K562 (cell line): ENCODE measurements around the gene ADAMTS15. TPM values are rescaled to one million over a fixed set of nuclear protein-coding genes. Genes with fewer than 3 reads are reported as not detected.

Experiments used
- ATAC-seq: fragments of 200-7000 bp; cut with Tn5 transposase; 3 replicates; pipeline ENCODE4 v1.9.1; 2020; ENCODE audit warnings: moderate library complexity
- BruUV-seq: library from RNA; stranded (reverse); fragments of 400-500 nt; replicated peaks from 2 replicates; lab custom pipeline; 2021; lab: Mats Ljungman, UMichigan
- CTCF ChIA-PET: fragments of 300-600 bp; formaldehyde crosslinking; extraction: SDS; loops from one replicate; lab custom pipeline; 2021; ENCODE audit warnings: low intra/inter-chr PET ratio; lab: Yijun Ruan, JAX
- POLR2A ChIA-PET: fragments of 300-600, 350-650 bp; sonication (Branson Sonifier 250); formaldehyde crosslinking; extraction: SDS; loops from one replicate; lab custom pipeline; 2021; ENCODE audit warnings: antibody characterized with exemption, inconsistent platforms; lab: Yijun Ruan, JAX
- DNase-seq, 4 experiments: peaks; one replicate each; pipeline versions ENCODE4 v3.0.0 to v3.0.0-alpha.2; 2011 to 2018; ENCODE audit warnings: low spot score in 3 of 4, mixed read lengths in 3 of 4; ENCODE audit errors: extremely low read depth in 1 of 4
- FAIRE-seq: peaks from 2 replicates; lab custom pipeline; 2011; peaks lifted over from hg19 to GRCh38; lab: Jason Lieb, UNC
- H2AFZ ChIP-seq: 2 replicates; pipeline ENCODE4 v1.6.0; 2011; ENCODE audit warnings: low read depth, low read length, control low read depth, inconsistent platforms
- H3K27ac ChIP-seq: fragments of 200-600 bp; 3 replicates; pipeline ENCODE4 v1.8.0; 2011; ENCODE audit warnings: low read depth, mild to moderate bottlenecking, control low read depth, inconsistent platforms, low read length, moderate library complexity, mixed read lengths; ENCODE audit errors: extremely low read depth
- H3K27me3 ChIP-seq, 2 experiments: fragments of 300-600 bp in 1 of 2; 2 replicates in 1 of 2; 3 replicates in 1 of 2; pipeline versions ENCODE4 v1.6.0 to v1.8.0; 2011; ENCODE audit warnings: inconsistent platforms in 2 of 2, low read length in 2 of 2, mild to moderate bottlenecking in 1 of 2, mixed read lengths in 1 of 2, moderate library complexity in 1 of 2; ENCODE audit not compliant: control insufficient read depth in 2 of 2, insufficient read depth in 2 of 2
- H3K36me3 ChIP-seq: fragments of 300-600 bp; 3 replicates; pipeline ENCODE4 v1.8.0; 2011; ENCODE audit warnings: mild to moderate bottlenecking, low read length, inconsistent platforms; ENCODE audit not compliant: control insufficient read depth, insufficient read depth
- H3K4me1 ChIP-seq, 2 experiments: fragments of 200-600 bp in 1 of 2; replicated peaks in 1 of 2; 2 replicates in 1 of 2; 3 replicates in 1 of 2; pipeline versions ENCODE4 v1.5.1 to v1.8.0; 2011; ENCODE audit warnings: inconsistent platforms in 2 of 2, low read length in 2 of 2, mild to moderate bottlenecking in 1 of 2, mixed read lengths in 1 of 2, moderate library complexity in 1 of 2; ENCODE audit not compliant: control insufficient read depth in 2 of 2, insufficient read depth in 2 of 2
- H3K4me2 ChIP-seq: 2 replicates; pipeline ENCODE4 v1.6.1; 2011; ENCODE audit warnings: low read length, control low read depth, inconsistent platforms, mixed read lengths; ENCODE audit not compliant: insufficient read depth
- H3K4me3 ChIP-seq: fragments of 200-600 bp; sonication (generic), shearing (Covaris generic); 2 replicates; pipeline ENCODE4 v1.5.1; 2016; ENCODE audit warnings: control low read depth, inconsistent platforms
- H3K79me2 ChIP-seq: fragments of 200-600 bp; 3 replicates; pipeline ENCODE4 v1.8.0; 2011; ENCODE audit warnings: low read length, inconsistent platforms; ENCODE audit not compliant: control insufficient read depth, insufficient read depth
- H3K9ac ChIP-seq, 2 experiments: 2 replicates each; pipeline versions ENCODE4 v1.6.0 to v1.6.1; 2011; ENCODE audit warnings: low read depth in 2 of 2, low read length in 2 of 2, control low read depth in 1 of 2, inconsistent platforms in 1 of 2, mild to moderate bottlenecking in 1 of 2, mixed read lengths in 1 of 2; ENCODE audit not compliant: insufficient read depth in 1 of 2
- H3K9me1 ChIP-seq: one replicate; pipeline ENCODE4 v1.6.0; 2011; ENCODE audit warnings: inconsistent platforms, mild to moderate bottlenecking, low read length, moderate library complexity; ENCODE audit not compliant: control insufficient read depth, insufficient read depth
- H3K9me3 ChIP-seq: replicated peaks from 2 replicates; pipeline ENCODE4 v1.5.1; 2011; ENCODE audit warnings: low read depth, low read length, inconsistent platforms; ENCODE audit not compliant: control insufficient read depth, insufficient read depth
- H4K20me1 ChIP-seq: replicated peaks from 2 replicates; pipeline ENCODE4 v1.6.1; 2011; ENCODE audit warnings: low read length, inconsistent platforms, mixed read lengths; ENCODE audit not compliant: control insufficient read depth, insufficient read depth
- ATF7 ChIP-seq: fragments of 450-650 bp; IDR thresholded peaks from 2 replicates; pipeline ENCODE4 v1.7.1; 2014; ENCODE audit warnings: mild to moderate bottlenecking, moderate library complexity
- CHD2 ChIP-seq: IDR thresholded peaks from 2 replicates; pipeline ENCODE4 v1.6.1; 2011; ENCODE audit warnings: low read depth, low read length
- ELF1 ChIP-seq: fragments of 200-800 bp; sonication (Bioruptor generic); IDR thresholded peaks from 2 replicates; pipeline ENCODE4 v1.6.1; 2016; ENCODE audit warnings: missing genetic modification characterization, missing compliant biosample characterization
- ESRRA ChIP-seq: fragments of 450-650 bp; IDR thresholded peaks from 2 replicates; pipeline ENCODE4 v1.6.1; 2014; ENCODE audit warnings: low read depth, mild to moderate bottlenecking, moderate library complexity, borderline replicate concordance
- MBD2 ChIP-seq: sonication (generic); IDR thresholded peaks from 2 replicates; pipeline ENCODE4 v1.6.1; 2016; ENCODE audit warnings: low read depth, borderline replicate concordance
- MCM3 ChIP-seq: fragments of 450-650 bp; IDR thresholded peaks from 2 replicates; pipeline ENCODE4 v1.6.1; 2016
- MLX ChIP-seq, 2 experiments: fragments of 450-650 bp in 1 of 2; sonication (generic) in 1 of 2; formaldehyde crosslinking; conservative IDR thresholded peaks; 2 replicates each; pipeline versions ENCODE4 v1.4.0 to v1.8.1; 2020 to 2022; ENCODE audit warnings: mild to moderate bottlenecking in 1 of 2, missing genetic modification reagents in 1 of 2
- RAD51 ChIP-seq: fragments of 450-650 bp; IDR thresholded peaks from 2 replicates; pipeline ENCODE4 v1.7.1; 2016; ENCODE audit warnings: low read depth, mild to moderate bottlenecking, borderline replicate concordance
- SMC3 ChIP-seq: conservative IDR thresholded peaks from 2 replicates; pipeline ENCODE4 v1.6.1; 2011; ENCODE audit warnings: low read depth, low read length, improper control_type of control experiment; ENCODE audit not compliant: insufficient read depth
- SOX6 ChIP-seq: fragments of 450-650 bp; IDR thresholded peaks from 2 replicates; pipeline ENCODE4 v1.6.1; 2014; ENCODE audit warnings: mild to moderate bottlenecking
- STAT6 ChIP-seq: sonication (generic); formaldehyde crosslinking; IDR thresholded peaks from 2 replicates; pipeline ENCODE4 v1.8.1; 2023; ENCODE audit warnings: mild to moderate bottlenecking, missing genetic modification reagents
- TAF15 ChIP-seq: fragments of 200-400 bp; formaldehyde crosslinking; IDR thresholded peaks from 2 replicates; pipeline ENCODE4 v1.6.1; 2017; ENCODE audit warnings: mild to moderate bottlenecking, low read depth, low read length, moderate library complexity
- TRIM24 ChIP-seq, 2 experiments: fragments of 450-650 bp; IDR thresholded peaks; 2 replicates each; pipeline ENCODE4 v1.6.1; 2016
- ZNF146 ChIP-seq: IDR thresholded peaks from one replicate; pipeline ENCODE4 v1.6.1; 2018; ENCODE audit warnings: missing compliant biosample characterization; ENCODE audit not compliant: unreplicated experiment
- ZNF347 ChIP-seq: fragments of 450-650 bp; formaldehyde crosslinking; IDR thresholded peaks from 2 replicates; pipeline ENCODE4 v1.4.0; 2020; ENCODE audit warnings: low read depth, mild to moderate bottlenecking, moderate library complexity
- ZNF589 ChIP-seq: fragments of 200-800 bp; sonication (Bioruptor generic); IDR thresholded peaks from 2 replicates; pipeline ENCODE4 v1.6.1; 2016; ENCODE audit warnings: low read depth, missing genetic modification characterization, missing compliant biosample characterization
- ZNF766 ChIP-seq: fragments of 200-800 bp; sonication (Bioruptor generic); conservative IDR thresholded peaks from 2 replicates; pipeline ENCODE4 v1.6.1; 2016; ENCODE audit warnings: missing genetic modification characterization, missing compliant biosample characterization
- WGBS: fragments of 100-300 bp; shearing (Covaris generic); methylation state at CpG from one replicate; pipeline ENCODE4 v1.1.6; 2016; ENCODE audit warnings: low coverage, mixed read lengths; ENCODE audit not compliant: insufficient coverage; ENCODE audit errors: missing lambda C conversion rate; 5-methylcytosine and 5-hydroxymethylcytosine counted together
- in situ Hi-C: fragments of 300-500 bp; cut with MboI; formaldehyde crosslinking; loops from 4 replicates; pipeline ENCODE4 v1.15.0; 2018; ENCODE audit warnings: inconsistent platforms, mixed read lengths
- intact Hi-C: fragments of 100-400 bp; cut with micrococcal nuclease; formaldehyde crosslinking; loops from 2 replicates; pipeline ENCODE4 v1.14.2; 2022
- polyA plus RNA-seq, 8 experiments: library from polyadenylated mRNA; depleted of rRNA in 4 of 8; stranded (reverse) in 5 of 8; unstranded in 3 of 8; fragments of >200 nt; fragmentation: Nextera tagmentation in 2 of 8; fragmentation: Illumina TruSeq in 1 of 8; extraction: Ambion mirVana in 2 of 8; extraction: Trizol in 1 of 8; gene quantifications; 2 replicates each; pipeline versions ENCODE4 v1.2.1 to v1.2.3, GENCODE V29; 2011 to 2014; ENCODE audit warnings: inconsistent platforms in 1 of 8, missing spikeins in 1 of 8
- total RNA-seq, 7 experiments: library from RNA; depleted of rRNA in 6 of 7; stranded (reverse); fragments of >200 nt in 6 of 7; fragmentation: Illumina TruSeq in 2 of 7; extraction: Trizol in 2 of 7; gene quantifications; 2 replicates each; pipeline versions ENCODE4 v1.2.1 to v1.2.3, GENCODE V29; 2011 to 2021; ENCODE audit warnings: low replicate concordance in 1 of 7

Gene ADAMTS15
- total and polyA plus RNA-seq, 9 of the 15 experiments (the other 6 are each of a cell fraction or from before 2014, with no cell fraction given), result 0.04 TPM; not detected in 8

GRCh38 chr11:130451231-130452019 is 3.0 kb downstream of the ADAMTS15 start:
- in situ Hi-C loops, result no loop called here
- Histone ChIP-seq H3K9ac (no peak overlapping the region), H3K4me2 (no peak overlapping the region), H2AFZ (no peak overlapping the region), H3K27me3 (peaks cover 3 to 41% of the 10 kb centered on the region in 2 experiments; a peak in 3 of 5 replicates), H3K4me3 (no peak overlapping the region), H3K27ac (no peak overlapping the region), H3K79me2 (no peaks in the 10 kb centered on the region)
- DNase-seq, result no peak
- intact Hi-C loops, result no loop called here
- CTCF ChIA-PET, result no interaction called here
- no peak for TF ChIP-seq STAT6 (CRISPR knock-in tag)
- no peak for TF ChIP-seq CHD2
- TF ChIP-seq RAD51, result no peak
- no peak for TF ChIP-seq ZNF347
- TF ChIP-seq ZNF766 (CRISPR knock-in tag), result no peak
- no peak for TF ChIP-seq SMC3
- TF ChIP-seq ZNF146, result no peak
- no peak for TF ChIP-seq MBD2
- TF ChIP-seq SOX6, result no peak
- no peak for TF ChIP-seq ESRRA
- TF ChIP-seq ATF7, result no peak
- TF ChIP-seq MCM3, result no peak
- TF ChIP-seq TRIM24 (IDR thresholded peaks at IDR 0.05), result no peak
- TF ChIP-seq TAF15, result no peak
- no peak for TF ChIP-seq ZNF589 (CRISPR knock-in tag)
- no peak for TF ChIP-seq ELF1 (tag)
- no peak for TF ChIP-seq MLX (CRISPR knock-in tag; conservative IDR thresholded peaks at IDR 0.05)
- TF ChIP-seq, all 486 proteins: peak for 0
- ATAC-seq (no peak), FAIRE-seq (no peak)
- BruUV-seq, result no TSS peak
- H3K36me3 ChIP-seq, result no peaks in the 10 kb centered on the region
- POLR2A ChIA-PET, result interaction anchor here (1.2 kb wide), 2 partner anchors 10 to 382 kb away, joined by 3 to 5 read pairs; no protein-coding TSS in a partner anchor
- no peaks in the 10 kb centered on the region for H4K20me1 ChIP-seq
- WGBS, result 0% methylated on average over 5 of the region's 6 CpGs
- peaks cover 0 to 7% of the 10 kb centered on the region in 2 experiments; a peak in 1 of 5 replicates for H3K4me1 ChIP-seq
- H3K9me3 ChIP-seq, result no peaks in the 10 kb centered on the region
- H3K9me1 ChIP-seq, result no peaks in the 10 kb centered on the region
